ENCODE measurements around the gene IKZF4.

- TF ChIP-seq CTCF (IDR thresholded peaks at IDR 0.05; ENCODE audit: insufficient read depth, low read length, poor library complexity, severe bottlenecking) (no peak), EZH2phosphoT487 (conservative IDR thresholded peaks at IDR 0.05; ENCODE audit: low read length) (no peak)
These were observed 36.0 kb upstream of the IKZF4 start for GRCh38 chr12:55984861-55985260.

All from SU-DHL-6 (cell line).